ENCODE measurements around the gene NKIRAS2. TPM values are rescaled to one million over a fixed set of nuclear protein-coding genes. Genes with fewer than 3 reads are reported as not detected.
"Not testable (repeated sequence)": the region's sequence is repeated elsewhere in the genome, so short reads cannot be mapped to it uniquely, and the experiment has no call there.

Gene NKIRAS2
- total RNA-seq, 1 experiment from 2014 or later: 65.5 TPM

DNA sequence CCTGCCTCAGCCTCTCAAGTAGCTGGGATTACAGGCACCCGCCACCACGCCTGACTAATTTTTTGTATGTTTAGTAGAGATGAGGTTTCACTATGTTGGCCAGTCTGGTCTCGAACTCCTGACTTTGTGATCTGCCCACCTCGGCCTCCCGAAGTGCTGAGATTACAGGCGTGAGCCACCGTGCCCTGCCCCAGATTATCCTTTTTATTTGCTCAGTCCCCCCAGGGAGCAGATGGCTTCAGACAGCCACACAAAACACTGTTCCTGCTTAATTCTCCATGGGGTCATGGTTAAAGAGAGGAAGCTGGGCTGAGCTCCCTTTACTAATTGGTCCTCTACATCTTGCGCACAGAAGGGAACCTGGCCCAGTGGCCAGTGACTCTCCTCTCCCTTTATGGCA lies 955 bp downstream of the NKIRAS2 start:
- in situ Hi-C loops (cut with HindIII; ENCODE audit: low sequenced_read_pairs); DNase-seq (ENCODE audit: low spot score): not testable (repeated sequence)

DNA sequence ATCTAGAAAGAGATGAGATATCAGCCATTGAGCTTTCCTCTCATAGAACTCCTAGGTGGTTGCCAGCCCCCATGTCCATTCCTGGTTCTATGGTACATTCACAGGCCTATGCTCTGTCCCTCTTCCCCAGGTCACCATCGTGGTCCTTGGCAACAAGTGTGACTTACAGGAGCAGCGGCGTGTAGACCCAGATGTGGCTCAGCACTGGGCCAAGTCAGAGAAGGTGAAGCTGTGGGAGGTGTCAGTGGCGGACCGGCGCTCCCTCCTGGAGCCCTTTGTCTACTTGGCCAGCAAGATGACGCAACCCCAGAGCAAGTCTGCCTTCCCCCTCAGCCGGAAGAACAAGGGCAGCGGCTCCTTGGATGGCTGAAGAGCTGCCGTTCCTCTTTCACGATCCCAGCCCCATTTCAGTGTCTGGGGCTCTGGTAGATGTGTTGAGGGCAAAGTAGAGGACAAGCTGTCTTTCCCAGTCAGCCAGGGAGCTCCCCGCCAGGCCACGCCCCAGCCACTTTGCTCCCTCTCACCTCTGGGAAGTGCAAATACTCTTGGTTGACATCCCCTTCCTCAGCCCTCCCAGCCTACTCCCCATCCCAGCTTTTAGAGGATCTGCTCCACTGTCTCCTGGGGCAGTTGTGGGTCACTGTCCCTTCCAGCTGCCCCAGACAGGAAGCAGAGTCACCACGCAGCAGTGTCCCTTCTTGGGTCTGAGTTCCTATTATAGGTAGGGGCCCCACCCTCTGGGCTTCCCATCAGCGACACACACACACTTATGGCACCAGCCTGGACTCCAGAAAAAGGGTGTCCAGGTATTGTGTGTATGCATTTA lies 3.8 kb downstream of the NKIRAS2 start:
- in situ Hi-C loops (cut with HindIII; ENCODE audit: low sequenced_read_pairs): no loop called here
- no peak for DNase-seq (ENCODE audit: low spot score)

DNA sequence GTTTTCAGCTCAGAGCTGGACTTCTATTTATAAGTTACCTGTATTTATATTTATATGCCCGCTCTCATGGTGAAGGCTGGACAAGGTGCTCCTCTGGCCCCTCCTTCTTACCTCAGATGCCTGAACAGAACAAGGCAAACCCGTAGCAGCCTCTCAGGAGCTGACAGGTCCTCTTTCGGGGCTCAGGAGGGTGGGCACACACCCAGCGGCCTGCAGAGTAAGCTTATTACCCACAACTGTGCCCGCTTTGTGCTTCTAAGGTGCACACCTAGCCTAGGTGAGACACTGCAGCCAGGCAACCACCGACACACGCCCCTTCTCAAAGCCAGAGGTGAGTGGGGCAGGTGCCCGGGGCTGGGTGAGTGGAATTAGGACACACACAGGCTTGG lies 5.3 kb downstream of the NKIRAS2 start:
- in situ Hi-C loops (cut with HindIII; ENCODE audit: low sequenced_read_pairs): no loop called here
- DNase-seq (ENCODE audit: low spot score): no peak

DNA sequence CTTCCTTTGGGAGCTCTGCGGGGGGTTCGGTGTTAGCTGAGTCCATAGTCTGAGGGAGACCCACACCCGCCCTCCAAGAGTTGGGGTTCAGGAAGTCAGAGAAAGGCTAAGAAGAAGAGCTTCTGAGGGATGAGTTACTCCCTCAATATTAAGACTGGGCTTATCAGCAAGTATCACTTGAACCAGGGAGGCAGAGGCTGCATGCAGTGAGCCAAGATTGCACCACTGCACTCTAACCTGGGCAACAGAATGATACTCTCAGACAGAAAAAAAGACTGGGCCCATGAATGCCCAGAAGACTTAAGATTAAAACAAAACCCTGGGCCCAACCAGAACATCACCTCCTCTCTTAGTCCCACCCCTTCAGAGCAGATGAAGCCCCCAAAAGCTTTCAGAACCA lies 6.0 kb downstream of the NKIRAS2 start:
- DNase-seq (ENCODE audit: low spot score): no peak
- in situ Hi-C loops (cut with HindIII; ENCODE audit: low sequenced_read_pairs): no loop called here

DNA sequence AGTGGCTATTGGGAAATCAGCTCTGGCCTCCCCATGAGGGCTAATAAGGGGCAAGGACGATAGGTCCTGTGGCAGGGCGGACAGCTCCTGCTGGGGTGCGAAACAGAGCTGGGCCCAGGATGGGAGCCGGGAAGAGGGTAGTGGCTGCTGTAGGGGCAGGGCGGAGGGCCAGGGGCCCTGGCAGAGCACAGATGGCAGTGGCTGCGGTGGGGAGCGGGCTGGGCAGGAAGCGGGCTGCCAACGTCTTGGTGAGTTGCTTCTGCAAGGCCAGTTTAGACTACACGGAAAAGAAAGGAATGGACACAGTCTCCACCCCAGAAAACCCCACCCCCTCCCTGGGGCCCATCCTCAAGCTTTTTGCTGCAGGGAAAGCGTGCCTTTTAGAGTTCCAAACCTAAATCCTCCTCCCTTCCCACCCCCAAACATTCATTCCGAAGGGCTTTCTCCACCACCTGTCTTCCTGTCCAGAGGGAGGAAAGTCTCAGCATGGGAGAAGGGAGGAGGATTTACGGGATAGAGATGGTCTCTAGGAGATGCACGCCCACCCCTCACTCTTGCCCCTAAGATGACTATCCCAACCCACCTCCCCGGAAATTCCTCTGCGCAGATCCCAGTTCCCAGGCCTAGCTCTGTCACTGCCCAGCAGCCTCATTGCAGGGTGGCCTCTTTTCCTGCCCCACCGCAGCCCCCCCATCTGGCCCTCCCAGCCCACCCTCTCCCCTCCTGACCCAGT lies 7.1 kb downstream of the NKIRAS2 start:
- DNase-seq (ENCODE audit: low spot score): no peak
- in situ Hi-C loops (cut with HindIII; ENCODE audit: low sequenced_read_pairs): no loop called here

DNA sequence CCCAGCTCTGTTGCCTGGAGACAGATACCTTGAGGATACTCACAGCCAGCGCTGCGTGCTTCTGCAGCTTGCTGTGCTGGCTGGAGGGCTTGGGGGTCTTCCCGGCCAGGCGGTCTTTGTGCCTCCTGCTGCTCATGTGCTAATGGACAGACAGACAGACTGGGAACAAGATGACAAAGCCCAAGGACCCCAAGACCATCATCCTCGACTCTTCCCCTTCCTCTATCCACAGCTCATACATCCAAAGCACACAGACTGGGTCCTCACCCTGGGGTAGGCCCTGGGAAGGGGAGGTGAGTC lies 7.7 kb downstream of the NKIRAS2 start:
- no peak for DNase-seq (ENCODE audit: low spot score)
- in situ Hi-C loops (cut with HindIII; ENCODE audit: low sequenced_read_pairs): no loop called here

DNA sequence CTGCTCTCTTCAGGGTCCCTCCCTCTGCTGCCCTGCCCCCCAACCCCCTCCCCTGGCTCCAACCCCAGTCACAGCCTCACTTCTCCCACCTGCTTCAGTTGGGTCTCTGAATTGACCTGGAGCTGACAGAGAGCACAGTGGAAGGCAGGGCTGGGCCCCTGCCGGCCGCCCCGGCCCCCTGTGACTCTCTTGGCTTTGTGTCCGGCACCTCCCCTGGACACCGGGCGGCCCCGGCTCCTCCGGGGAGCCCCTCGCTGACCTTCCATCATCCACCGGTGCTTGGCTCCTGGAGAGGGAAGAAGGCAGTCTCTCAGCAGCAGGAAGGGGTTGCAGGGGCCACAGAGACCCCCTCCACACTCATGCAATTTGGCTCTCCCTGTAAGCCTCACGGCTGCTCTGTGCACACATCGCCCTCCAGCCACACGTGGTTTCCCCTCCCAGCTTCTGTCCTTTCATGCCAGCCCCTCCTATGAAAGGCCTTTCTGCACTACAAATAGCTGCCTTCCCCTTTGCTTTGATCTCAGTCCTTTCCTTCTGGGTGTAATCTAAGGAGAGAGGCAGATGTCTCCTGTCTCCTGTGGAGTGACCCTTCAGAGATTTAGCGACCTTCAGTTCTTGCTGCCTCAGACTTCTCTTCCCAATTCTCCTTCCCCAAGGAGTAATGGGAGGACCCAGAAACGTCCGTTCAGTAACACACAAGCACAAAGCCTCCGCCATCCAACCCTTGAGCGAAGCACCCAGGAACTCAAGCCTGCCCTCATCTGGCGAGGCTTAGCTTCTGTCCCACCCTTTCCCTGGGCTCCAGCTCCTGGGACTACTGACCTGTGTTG lies 8.3 kb downstream of the NKIRAS2 start:
- peak; percentile 22 for DNase-seq (ENCODE audit: low spot score)
- in situ Hi-C loops (cut with HindIII; ENCODE audit: low sequenced_read_pairs): no loop called here

DNA sequence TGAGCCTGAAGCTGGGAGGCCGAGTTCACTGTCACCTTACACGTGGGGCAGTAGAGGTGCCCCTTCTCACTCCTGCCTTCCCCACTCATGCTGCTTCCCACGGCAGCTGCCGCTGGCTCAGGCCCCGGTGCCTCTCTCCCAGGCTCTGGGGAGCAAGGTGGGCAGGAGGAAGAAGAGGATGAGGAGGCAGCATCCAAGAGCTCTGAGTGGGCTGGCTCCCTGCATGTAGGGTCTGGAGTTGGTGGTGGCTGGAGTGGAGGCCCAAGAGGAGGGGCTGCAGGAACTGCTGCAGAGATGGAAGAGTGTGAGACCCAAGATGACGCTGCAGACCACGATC lies 8.9 kb downstream of the NKIRAS2 start:
- in situ Hi-C loops (cut with HindIII; ENCODE audit: low sequenced_read_pairs): no loop called here
- no peak for DNase-seq (ENCODE audit: low spot score)

DNA sequence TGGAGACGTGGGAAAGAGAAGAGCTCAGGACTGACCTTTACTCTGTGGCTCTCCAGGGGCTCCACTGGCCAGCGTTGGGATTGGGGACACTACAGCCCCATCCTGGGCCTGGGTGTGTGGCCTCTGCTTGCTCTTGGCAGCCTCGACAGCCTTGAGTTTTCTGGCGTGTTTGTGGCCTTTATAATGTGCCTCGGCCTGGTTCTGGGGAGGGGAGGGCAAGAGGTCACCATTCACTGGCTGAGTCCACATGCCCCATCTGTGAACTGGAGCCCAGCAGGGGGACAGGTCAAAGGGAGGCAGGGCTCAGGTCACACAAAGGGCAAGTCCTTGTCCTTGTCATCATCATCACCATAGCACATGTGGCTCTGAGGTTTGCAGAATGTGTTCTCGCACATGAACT lies 11.7 kb downstream of the NKIRAS2 start:
- DNase-seq (ENCODE audit: low spot score): no peak
- in situ Hi-C loops (cut with HindIII; ENCODE audit: low sequenced_read_pairs): no loop called here

DNA sequence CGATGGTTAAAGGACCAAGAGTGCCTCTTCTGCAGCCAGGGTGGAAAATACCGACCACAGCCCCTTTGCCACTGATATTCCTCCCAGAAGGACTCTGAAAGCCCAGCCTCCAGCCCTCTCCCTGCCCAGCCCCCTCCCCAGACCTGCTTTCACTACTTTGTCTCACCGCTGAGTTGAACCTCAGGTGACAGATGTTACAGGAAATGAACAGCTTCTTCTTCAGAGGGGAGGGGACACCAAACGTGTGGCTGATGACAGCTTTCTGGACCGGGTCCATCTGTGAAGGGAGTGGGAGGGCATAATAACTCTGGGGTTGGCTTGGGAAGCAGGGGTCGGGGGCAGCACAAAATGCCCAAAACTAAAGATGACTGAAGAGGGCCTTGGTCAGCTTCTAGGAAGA lies 14.2 kb downstream of the NKIRAS2 start:
- DNase-seq (ENCODE audit: low spot score): no peak
- in situ Hi-C loops (cut with HindIII; ENCODE audit: low sequenced_read_pairs): no loop called here

DNA sequence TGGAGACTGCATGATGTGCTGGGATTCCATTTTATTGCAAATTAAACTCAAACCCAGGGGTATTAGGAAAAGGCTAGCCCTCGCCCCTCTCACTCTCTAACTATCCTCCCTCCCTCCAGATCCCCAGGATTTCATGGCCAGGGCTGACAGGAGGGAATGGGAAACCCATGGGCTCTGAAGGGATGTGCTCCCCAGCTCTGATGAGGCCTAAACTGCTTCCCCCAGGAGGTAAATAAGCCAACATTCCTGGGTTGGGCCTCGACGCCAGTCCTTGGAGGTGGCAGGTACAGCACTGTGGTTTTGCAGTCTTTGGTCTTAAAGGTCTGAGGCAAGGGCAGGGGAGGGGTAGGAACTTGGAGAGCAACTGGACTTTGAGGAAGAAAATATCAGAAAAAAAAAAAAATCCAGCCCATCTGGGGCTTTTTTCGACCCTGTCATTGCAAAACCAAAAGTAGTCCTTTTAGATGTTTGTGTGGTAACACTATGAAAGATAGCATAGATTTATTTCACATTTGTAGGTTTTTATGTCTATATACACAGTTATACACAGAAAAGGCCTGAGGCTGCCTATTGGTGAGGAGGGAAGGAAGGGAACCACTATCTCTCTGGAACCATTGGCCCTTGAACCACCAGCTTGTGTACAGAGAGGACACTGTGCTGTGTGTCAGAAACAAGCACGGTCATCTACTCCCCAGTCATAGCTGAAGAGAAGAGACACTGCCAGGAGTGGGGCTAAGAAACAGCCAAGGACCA lies 18.5 kb downstream of the NKIRAS2 start:
- in situ Hi-C loops (cut with HindIII; ENCODE audit: low sequenced_read_pairs): no loop called here
- no peak for DNase-seq (ENCODE audit: low spot score)

DNA sequence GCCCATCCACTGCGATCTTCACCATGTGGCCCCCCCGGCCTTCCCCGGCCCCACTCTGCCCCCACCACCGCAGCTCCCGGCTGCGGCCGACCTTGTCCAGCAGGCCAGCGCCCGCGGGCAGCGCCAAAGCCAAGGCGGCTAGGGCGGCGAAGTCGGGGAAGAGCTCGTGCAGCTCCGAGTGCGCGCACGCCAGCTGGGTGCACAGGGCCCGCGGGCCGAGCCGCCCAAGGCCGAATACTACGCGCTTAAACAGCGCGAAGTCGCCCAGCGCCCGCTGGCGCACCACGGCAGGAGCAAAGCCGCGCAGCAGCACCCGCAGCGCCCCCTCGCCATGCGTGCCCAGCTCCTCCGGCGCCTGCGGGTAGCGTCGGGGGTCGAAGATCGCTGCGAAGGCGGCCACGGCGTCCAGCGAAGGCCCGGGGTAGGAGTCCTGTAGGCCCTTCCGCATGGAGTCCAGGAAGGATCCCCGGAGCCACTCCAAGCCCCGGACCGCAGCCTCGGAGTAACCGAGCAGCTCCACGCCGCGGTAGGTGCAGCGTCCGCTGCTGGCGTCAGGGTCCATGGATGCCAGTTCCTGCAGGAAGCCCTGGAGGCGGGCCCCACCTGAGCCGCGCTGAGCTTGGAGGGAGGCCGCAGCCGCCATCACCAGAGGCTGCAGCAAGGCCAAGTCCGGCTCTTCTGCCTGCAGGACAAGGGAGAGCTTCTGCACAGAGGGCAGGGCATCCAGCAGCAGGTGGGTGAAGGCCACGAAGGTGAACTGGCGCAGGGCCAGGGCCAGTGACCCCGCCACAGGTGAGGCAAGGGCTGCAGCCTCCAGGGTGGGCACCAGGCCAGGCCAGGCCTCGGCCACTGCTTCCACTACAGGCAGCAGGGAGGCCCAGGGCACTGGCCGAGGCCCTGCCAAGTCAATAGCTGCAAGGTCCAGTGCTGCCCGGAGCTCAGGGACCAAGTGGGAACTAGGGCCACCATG lies 20.2 kb downstream of the NKIRAS2 start:
- in situ Hi-C loops (cut with HindIII; ENCODE audit: low sequenced_read_pairs): no loop called here
- DNase-seq (ENCODE audit: low spot score): peak; percentile 47

DNA sequence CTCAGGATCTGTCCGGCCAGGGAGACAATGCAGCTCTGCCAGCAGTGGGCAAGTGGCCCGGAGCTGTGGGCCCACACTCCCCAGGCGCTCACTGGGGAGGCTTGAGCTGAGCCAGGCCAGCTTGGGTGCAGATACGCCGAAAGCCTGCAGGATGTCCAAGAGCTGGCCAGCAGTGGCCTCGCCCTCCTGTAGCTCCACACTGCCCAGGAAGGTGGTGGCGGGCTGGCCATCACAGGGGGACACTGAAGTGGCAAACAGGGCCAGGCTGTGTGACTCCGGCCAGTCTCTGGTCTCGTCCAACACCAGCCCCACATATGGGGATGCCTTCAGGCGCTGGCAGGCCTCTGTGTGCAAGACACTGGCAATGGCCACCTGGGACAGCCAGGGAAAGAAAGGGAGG lies 20.9 kb downstream of the NKIRAS2 start:
- in situ Hi-C loops (cut with HindIII; ENCODE audit: low sequenced_read_pairs): no loop called here
- no peak for DNase-seq (ENCODE audit: low spot score)

DNA sequence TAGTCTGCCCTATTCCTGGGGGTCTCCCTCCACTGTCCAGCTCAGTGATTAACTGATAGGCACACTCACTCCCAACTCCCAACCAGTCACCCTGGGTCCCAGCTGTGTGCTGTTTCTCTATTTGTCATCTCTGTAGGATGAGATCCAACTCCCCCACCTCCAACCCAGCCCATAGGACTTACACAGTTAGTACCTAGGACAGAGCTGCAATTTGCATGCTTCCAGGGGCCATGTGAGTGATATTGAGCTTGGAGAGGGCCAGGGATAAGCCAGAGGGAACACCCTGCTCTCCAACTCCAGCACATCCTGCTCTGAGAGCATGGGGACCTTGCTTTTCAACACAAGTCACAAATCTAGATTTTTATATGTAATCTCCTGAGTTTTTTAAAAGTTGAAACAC lies 21.7 kb downstream of the NKIRAS2 start:
- in situ Hi-C loops (cut with HindIII; ENCODE audit: low sequenced_read_pairs): no loop called here
- no peak for DNase-seq (ENCODE audit: low spot score)

DNA sequence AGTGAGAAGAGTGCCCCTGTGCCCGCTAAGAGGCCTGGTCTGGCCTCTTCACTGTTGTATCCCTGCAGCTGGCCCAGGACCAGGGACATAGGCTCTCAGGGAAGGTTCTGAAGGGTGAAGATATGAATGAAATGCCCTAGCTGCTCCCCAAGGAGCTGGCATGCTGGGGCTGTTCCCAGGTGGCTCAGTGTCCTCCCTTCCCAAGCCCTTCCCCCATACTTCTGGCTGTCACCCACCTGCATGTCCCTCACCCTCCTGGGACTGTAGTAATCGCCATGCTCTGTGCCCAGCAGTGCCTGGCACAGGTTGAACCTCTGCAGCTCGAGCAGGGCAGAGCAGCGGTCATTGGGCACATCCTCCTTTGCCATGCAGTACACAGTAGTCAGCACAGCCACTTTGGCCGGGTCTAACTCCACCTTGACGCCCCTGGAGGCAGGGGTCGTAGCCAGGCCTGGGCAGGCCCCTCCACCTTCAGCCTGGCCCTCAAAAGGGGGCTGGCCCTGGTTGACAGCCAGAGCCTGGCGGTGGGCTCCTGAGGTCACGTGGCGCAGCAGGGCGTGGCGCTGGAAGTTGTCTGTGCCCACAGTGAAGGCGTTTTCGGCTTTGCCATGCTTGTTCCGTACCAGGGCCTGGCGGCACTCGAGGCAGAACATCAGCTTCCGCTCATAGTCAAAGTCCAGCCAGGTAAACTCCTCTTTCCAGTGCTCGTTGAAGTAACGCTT lies 22.9 kb downstream of the NKIRAS2 start:
- no peak for DNase-seq (ENCODE audit: low spot score)
- in situ Hi-C loops (cut with HindIII; ENCODE audit: low sequenced_read_pairs): no loop called here

DNA sequence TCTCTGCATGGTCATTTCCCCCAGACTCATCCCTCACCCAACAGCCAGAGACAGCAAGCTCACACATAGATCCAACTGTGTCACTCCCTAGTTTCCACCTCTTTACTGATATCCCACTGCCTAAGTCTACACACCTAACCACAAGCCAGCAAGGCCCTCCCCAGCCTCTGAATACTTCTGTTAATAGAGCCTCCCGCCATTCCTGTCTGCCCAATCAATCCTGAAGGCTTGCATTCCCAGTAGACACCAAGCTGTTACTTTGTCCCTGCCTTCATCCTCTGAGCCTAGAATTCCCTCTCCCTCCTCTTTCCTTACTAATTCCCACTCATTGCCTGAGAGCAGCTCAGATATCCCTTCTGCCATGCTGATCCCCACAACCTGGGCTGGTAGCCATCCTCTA lies 25.8 kb downstream of the NKIRAS2 start:
- in situ Hi-C loops (cut with HindIII; ENCODE audit: low sequenced_read_pairs): no loop called here

DNA sequence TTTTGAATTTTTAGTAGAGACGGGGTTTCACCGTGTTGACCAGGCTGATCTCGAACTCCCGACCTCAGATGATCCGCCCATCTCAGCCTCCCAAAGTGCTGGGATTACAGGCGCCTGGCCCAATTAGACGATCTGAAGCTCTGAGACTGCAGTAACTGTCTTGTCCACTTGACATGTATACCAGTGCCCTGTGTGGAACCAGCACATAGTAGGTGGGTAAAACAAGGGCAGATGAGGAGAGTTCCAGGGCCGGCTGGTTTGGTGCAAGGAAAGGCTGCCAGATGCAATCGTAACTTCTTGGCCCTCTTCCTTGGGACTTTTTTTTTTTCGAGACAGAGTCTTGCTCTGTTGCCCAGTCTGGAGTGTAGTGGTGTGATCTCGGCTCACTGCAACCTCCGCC lies 27.5 kb downstream of the NKIRAS2 start:
- no peak for DNase-seq (ENCODE audit: low spot score)
- in situ Hi-C loops (cut with HindIII; ENCODE audit: low sequenced_read_pairs): no loop called here

More for the DNA sequence above, 25.8 kb downstream of the NKIRAS2 start:
- DNase-seq (ENCODE audit: low spot score): no peak

DNA sequence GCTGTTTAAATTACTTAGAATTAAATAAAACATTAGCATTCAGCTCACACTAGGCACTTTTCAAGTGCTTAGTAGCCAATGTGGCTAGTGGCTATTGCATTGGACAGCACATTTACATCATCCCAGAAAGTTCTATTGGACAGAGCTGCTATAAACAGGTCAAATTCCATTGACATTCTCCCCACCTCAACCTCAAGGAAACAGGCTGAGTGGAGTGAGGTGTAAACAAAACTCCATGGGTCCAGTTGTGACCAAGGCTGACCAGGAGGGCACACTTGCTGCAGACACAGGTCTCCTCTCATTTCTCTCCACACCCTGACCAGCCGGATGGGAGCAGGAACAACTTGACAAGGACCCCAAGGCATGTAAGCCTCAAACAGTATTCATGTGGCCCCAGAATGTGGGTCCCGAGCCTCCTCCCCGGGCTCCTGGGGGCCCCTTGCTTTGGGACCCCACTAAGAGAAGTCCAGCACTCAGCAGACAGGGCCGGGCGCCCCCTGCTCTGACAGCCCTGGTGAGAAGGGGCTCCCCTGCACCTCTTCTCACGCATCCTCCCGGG lies 30.0 kb downstream of the NKIRAS2 start:
- peak; percentile 37 for DNase-seq (ENCODE audit: low spot score)
- in situ Hi-C loops (cut with HindIII; ENCODE audit: low sequenced_read_pairs): no loop called here
